IPS DF 19.7 (cell line): ENCODE results near the gene FOXD1.
"Not testable (repeated sequence)": the region's sequence is repeated elsewhere in the genome, so short reads cannot be mapped to it uniquely, and the experiment has no call there.

Source experiments
- DNase-seq: peaks from one replicate; pipeline ENCODE4 v3.0.0-alpha.2; 2013; ENCODE audit warnings: low read depth, low spot score

FOXD1 gene

DNA sequence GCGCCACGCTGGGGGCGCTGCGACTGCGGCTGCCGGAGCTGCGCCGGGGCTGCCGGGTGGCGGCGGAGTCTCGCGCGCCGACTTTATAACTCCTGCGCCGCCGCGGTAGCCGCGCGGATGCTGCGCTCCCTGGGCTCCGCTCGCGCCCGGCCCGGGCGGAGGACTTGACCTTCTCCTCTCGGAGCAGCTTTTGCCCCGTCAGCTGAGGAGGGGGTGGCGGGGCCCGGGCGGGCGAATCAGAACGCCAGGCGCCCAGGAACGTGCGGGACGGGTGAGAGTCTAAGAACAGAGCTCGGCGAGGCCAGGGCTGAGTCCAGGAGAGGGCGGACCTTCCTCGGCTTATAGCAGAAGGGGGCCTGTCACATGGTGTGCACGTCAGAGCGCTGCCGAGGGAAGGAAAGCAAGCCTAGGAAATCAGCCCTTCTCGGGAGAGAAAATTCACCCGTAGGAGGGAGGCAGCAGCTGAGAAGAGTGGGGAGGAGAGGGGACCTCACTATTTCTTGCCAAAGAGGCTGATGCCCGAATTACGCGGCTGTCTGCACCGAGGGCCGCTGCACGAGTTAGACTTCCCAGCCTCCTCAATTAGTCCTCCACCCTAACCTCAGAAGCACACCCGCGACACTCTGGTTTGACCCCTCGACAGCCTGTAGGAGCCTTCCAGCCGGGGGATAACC lies at the start of gene FOXD1:
TSS of gene FOXD1 (minus strand) at position 315 of the 674 bp plus-strand sequence. CDS start 415 bp downstream, outside the sequence.
- no peak for DNase-seq

DNA sequence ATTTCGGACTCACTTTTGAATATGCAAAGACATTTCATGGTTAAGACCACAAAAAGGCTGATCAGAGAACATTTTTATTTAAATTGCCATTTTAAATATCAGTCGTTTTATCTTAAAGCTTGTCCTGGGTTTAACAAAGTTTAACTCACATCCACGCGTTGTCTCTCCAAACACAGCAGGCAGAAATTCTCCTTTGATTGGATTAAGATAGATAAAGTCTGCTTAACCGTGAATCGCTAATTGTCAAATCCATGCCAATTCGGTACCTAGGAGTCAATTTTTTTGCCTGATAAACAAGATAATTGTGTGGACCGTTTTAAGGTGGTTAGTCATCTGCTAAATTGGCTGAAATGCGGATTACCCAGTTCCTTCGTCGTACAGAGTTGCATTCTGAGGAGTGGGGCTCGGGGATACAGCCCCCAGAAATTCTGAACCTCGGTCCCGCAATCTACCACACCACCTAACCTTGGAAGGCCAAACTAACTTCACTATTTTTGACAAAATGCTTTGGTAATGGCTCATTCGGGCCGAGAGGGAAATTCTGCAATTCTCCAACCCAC lies 49.0 kb upstream of the FOXD1 start:
- DNase-seq = no peak

GRCh38 chr5:73496984-73497457 lies 48.4 kb upstream of the FOXD1 start:
- DNase-seq = no peak

DNA sequence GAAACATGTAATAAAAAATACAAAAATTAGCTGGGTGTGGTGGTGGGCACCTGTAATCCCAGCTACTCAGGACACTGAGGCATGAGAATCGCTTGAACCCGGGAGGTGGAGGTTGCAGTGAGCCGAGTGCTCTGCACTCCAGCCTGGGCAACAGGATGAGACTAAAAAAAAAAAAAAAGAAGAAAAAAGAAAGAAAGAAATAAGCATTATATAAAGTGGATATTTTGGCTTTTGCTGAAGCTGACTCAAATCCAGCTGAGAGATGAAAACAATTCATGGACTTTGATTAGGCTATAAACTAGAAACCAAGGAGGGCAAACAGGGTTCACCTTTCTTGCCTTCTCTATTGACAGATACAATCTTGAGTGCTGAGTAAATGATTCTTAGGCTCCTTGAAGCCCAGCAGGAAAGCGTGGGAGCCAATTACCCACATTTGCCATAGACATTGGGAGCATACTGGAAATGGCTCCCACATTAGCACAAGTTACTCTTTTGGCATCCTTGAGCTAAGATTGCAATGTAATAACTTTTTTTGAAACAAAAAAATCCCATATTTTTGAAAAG lies 47.3 kb upstream of the FOXD1 start:
- DNase-seq = no peak

DNA sequence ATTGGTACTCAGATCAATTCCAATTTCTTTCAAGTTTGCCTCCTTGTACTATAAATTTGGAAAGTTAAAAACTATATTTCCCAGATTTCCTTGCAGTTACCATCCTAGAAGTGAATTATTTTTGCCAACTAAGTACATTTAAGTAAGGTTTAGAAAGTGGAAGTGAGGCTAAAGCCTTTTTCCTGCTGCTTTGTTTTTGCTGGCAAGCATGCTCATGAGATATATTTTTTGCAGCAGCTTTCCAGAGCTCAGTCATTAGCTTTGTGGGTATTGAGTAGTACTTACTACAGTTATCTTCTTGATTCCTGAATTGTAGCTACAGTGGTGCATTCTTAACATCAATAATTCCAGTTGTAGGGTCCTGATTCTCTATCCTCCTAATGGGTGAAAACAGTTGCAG lies 46.1 kb upstream of the FOXD1 start:
- no peak for DNase-seq

GRCh38 chr5:73493421-73493820 lies 44.8 kb upstream of the FOXD1 start:
- no peak for DNase-seq

DNA sequence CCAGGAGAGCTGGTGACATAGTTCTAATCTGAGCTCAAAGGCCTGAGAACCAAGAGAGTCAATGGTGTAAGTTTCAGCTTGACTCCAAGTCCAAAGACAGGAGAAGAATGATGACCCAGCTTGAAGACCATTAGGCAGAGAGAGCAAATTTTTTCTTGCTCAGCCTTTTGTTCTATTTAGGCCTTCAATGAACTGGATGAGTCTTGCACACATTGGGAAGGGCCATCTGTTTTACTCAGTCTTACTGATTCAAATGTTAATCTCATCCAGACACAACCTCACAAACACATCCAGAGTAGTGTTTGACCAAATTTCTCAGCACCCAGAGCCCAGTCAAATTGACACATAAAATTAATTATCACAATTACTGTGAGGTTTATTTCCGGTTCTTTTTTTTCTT lies 42.6 kb upstream of the FOXD1 start:
- no peak for DNase-seq

GRCh38 chr5:73490088-73490487 lies 41.5 kb upstream of the FOXD1 start:
- DNase-seq = no peak

GRCh38 chr5:73488806-73489205 lies 40.2 kb upstream of the FOXD1 start:
- no peak for DNase-seq

- DNase-seq = peak; percentile 78
Observed at GRCh38 chr5:73487815-73488214, 39.2 kb upstream of the FOXD1 start.

GRCh38 chr5:73487257-73487656 lies 38.7 kb upstream of the FOXD1 start:
- not testable (repeated sequence) for DNase-seq

DNA sequence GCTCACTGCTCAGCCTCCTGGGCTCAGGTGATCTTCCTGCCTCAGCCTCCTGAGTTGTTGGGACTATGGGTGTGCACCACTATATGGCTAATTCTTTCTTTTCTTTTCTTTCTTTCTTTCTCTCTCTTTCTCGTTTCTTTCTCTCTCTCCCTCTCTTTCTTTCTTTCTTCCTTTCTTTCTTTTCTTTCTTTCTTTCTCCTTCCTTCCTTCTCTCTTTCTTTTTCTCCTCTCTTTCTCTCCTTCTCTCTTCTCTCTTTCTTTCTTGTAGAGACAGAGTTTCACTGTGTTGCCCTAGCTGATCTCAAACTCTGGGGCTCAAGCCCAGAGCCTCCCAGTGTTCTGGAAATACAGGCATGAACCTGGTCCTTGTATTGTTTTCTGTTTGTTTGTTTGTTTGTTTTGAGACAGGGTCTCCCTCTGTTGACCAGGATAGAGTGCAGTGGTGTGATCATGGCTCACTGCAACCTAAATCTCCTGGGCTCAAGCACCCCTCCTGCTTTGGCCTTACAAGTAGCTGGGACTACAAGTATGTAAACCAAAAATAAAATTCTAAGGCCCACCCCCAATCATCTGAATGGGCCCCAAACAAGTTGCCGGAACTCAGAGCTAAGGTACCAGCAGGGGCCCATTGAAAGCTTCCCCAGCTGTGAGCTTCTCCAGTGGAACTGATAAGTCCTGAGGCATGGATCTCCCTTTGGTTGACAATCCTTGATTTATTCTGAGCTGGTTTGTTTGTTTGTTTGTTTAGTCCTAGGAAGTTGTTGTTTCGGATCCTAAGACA lies 37.7 kb upstream of the FOXD1 start:
- peak; percentile 85 for DNase-seq

DNA sequence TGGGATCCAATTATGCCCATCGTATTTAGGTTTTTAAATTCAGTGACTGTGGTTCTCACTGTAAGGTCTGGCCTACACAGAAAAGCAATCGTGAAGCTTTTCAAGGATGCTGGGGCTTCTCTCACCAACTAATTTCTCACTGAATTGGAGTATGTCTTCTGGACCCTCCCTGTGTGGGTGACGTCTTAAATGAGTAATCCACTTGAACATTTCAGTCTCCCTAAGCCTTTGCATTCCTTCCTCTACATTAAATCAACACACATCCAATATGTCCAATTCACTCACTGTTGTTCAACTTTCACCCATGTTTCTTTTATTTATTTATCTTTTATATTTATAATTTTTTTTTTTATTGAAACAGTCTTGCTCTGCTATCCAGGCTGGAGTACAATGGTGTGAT lies 37.1 kb upstream of the FOXD1 start:
- DNase-seq = no peak

DNA sequence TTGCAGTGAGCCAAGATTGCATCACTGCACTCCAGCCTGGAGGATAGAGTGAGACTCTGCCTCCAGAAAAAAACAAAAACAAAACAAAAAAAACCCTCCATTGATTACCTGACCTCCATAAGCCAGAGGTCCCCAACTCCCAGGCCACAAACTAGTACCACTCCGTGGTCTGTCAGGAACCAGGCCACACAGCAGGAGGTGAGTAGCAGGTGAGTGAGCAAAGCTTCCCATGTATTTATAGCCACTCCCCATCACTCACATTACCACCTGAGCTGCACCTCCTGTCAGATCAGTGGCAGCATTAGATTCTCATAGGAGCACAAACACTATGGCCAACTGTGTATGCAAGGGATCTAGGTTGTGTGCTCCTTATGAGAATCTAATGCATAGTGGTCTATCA lies 35.9 kb upstream of the FOXD1 start:
- no peak for DNase-seq

GRCh38 chr5:73483676-73484075 lies 35.1 kb upstream of the FOXD1 start:
- no peak for DNase-seq

- no peak for DNase-seq
Observed at GRCh38 chr5:73482383-73483136, 34.0 kb upstream of the FOXD1 start.

DNA sequence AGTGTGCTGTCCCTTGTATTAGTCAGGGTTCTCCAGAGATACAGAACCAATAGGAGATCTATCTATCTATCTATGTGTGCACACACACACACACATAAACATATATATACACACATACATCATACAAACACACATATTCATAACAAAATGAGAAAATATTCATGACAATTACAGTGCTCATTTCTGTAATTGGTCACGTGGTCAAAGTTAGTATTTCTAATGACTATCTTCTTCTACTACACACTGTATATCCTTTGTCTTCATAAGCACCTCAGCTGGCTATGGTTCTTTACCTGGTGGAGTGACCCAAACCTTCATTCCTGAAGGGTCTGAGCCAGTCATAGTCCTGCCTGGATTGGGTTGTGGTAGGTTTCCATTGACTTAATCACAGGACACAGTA lies 31.9 kb upstream of the FOXD1 start:
- no peak for DNase-seq

DNA sequence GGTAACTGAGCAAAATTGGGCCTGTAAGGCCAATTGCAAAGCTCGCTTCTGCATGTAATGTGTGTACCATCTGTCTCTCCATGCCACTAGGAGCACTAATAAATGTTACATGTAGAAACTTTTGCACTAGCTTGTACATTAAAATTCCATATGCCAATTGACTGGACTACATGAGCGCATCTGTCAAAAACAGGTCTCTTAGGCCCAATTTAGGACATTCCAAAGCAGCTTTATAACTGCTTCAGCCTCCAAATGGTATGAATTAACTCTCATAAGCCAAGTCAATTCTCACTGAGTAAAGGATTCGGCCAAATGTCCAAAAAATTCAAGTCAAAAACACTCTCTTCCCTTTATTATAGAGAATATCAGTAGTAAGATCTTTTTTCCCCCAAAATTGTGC lies 23.5 kb upstream of the FOXD1 start:
- DNase-seq = no peak

- DNase-seq = no peak
Observed at GRCh38 chr5:73471654-73472053, 23.1 kb upstream of the FOXD1 start.

DNA sequence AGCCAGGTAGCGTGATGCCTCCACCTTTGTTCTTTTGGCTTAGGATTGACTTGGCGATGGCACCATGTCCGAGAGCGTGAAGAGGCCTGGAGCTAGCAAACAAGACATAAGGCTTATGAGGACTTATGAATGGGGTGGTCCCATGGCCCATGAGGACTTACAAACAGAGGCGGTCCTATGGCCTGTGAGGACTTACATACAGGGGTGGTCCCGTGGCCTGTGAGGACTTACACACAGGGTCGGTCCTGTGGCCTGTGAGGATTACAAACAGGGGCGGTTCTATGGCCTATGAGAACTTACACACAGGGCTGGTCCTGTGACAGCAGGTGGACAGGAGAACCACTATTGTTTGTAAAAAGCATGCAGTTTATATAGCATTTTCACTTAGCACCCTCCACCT lies 21.3 kb upstream of the FOXD1 start:
- no peak for DNase-seq

DNA sequence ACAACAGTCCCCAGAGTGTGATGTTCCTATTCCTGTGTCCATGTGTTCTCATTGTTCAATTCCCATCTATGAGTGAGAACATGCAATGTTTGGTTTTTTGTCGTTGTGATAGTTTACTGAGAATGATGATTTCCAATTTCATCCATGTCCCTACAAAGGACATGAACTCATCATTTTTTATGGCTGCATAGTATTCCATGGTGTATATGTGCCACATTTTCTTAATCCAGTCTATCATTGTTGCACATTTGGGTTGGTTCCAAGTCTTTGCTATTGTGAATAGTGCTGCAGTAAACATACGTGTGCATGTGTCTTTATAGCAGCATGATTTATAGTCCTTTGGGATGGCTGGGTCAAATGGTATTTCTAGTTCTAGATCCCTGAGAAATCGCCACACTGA lies 20.1 kb upstream of the FOXD1 start:
- DNase-seq = not testable (repeated sequence)
